NCI-H446 (cell line): ENCODE results near the gene METTL13.

Source experiments
- DNase-seq, 2 experiments: peaks; one replicate each; lab custom pipeline; 2025; lab: John Stamatoyannopoulos, UW

METTL13 gene

GRCh38 chr1:171803045-171803444 lies 21.6 kb downstream of the METTL13 start:
- no peak for DNase-seq

- no peak for DNase-seq
Observed at GRCh38 chr1:171803461-171804022, 22.1 kb downstream of the METTL13 start.

DNA sequence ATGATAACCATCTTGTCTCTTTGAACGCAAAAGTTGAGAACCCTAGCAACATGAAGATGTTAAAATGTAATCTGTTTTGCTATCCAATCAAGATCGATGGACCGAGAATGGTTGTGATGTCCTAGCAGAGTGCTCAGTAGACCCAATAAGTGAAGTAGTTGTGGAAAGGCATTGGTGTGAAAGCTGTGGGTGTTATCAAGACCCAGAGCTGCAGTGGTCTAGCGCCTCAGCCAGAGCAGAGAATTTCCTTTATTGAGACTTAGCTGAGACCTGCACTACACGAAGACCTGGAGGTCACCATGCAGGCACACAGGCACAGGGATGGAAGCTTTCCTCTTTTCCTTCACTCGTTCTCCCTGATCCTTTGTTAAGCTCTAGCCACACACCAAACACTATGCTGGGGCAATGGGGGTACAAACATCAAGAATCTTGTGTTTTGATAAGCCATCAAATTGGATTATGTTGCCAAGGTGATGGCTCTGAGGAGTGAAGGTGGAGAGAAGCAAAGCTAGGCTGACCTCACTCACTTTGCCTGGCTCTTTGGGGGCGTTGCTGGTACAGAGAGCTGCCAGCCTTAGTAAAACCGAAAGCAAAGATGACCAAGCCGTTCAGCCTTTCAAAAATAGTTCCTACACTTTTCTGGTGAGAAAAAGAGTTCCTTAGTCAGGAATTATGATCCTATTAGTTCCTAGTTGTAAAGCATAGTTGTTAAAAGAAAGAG lies 24.1 kb downstream of the METTL13 start:
- no peak for DNase-seq

DNA sequence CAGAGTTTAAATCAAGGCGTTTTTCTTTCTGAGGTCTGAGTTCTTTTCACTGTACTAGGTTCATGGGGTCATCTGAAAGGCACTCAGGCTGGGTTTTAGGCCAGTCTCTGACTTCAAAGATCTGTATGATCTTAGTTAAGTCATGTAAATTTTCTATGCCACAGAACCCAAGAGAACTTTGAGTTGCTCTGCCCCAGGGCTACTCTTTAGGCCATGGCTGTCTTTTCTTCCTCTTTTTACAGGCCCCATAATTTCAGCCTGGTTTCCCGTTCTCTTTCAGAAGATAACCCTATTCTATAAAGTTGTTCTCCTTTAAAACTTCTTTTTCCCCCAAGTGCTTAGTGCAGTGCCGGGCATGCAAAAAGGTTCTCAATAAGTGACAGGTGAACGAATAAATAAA lies 26.1 kb downstream of the METTL13 start:
- no peak for DNase-seq

- DNase-seq, result no peak
Observed at GRCh38 chr1:171809834-171810233, 28.4 kb downstream of the METTL13 start.

DNA sequence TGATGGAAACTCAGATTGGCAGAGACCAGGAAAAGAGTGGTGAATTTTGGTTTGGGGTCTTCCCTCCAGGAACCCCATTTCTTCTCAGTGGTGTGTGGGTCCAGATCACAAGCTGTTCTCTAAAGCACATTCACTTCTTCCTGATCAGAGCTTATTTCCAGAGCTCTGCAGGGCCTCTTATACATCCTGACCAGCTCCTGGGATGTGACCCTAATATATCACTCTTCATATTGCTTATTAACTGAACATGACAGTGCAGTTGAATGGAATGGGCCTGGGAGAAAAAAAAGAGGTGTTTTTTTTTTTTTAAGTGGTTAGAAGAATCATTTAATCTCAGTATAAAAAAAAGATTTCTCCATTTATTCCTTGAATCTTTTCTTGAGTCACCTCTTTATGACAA lies 30.2 kb downstream of the METTL13 start:
- DNase-seq, result no peak

- DNase-seq, result peak in 1 of 2 experiments; percentile 56
Observed at GRCh38 chr1:171814692-171815091, 33.2 kb downstream of the METTL13 start.

GRCh38 chr1:171816300-171816901 lies 34.9 kb downstream of the METTL13 start:
- DNase-seq, result no peak

DNA sequence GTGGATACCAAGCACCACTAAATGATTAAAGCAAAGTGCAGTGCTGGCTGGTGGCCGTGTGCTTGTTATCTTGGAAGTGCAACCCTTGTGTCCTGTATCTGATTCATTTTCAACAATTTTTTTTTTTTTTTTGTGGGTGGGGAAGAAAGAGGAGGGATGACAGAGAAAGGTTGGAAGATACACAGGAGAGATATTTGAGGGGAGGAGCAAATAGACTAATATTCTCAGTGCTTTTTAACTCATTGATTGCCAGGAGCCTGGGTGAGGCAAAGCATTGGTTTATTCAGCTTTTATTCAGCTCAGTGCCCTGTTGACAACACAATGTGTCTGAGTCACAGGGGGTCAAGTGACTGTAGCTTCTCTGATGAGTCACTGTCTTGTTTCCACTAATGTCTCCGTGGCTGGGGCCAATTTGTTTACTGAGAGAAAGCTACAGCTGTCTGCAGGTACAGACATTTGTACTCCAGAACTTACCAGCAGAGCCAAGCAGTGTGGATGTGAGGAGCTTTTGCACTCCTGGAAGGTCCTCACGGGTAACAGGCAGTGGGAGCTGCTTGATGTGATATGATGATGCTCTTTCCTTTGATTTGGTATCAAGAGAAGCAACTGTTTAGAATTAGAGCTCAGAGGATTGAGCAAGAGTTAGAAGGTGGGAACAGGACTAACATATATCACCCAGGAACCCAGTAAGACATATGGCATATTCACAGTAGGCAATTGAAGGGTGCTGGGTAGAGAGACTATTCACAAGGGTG lies 36.2 kb downstream of the METTL13 start:
- peak; percentile 0 to 23 for DNase-seq

- DNase-seq, result no peak
Observed at GRCh38 chr1:171819946-171820345, 38.5 kb downstream of the METTL13 start.

DNA sequence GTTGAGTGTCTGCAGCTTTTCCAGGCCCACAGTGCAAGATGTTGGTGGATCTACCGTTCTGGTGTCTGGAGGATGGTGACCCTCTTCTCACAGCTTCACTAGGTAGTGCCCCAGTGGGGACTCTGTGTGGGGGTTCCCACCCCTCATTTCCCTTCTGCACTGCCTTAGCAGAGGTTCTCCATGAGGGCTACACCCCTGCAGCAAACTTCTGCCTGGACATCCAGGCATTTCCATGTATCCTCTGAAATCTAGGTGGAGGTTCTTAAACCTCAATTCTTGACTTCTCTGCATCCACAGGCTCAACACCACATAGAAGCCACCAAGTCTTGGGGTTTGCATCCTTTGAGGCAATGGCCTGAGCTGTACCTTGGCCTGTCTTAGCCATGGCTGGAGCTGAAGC lies 45.5 kb downstream of the METTL13 start:
- DNase-seq, result no peak

- DNase-seq, result no peak
Observed at GRCh38 chr1:171828794-171829193, 47.3 kb downstream of the METTL13 start.

DNA sequence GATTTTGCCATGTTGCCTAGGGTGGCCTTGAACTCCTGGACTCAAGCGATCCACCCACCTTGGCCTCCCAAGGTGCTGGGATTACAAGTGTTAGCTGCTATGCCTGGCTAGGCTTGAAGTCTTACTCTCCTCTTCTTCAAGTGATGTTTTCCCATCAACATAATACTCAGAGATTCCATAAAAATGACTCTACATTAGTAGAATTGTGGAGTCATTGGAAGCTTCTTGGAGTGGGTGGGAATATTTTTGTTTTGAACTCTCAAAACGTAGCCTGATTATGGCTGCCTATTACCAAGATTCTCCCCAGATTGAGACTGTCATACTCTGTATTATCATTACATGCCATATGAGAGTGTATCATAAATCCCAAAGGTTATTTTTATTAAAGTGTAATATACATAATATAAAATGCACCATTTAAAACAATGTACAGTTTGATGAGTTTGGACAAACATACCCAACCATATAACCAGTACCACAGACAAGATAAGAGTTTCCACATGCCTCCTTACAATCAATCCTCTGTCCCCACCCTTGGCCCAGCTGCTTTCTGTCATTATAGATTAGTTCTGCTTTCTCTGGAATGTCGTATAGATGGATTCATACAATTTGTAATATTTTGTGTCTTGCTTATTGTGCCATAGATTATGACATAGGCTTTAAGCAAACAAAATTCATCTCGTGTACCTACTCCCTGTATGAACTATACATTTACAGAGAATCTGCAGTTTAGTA lies 51.8 kb downstream of the METTL13 start:
- DNase-seq, result no peak

DNA sequence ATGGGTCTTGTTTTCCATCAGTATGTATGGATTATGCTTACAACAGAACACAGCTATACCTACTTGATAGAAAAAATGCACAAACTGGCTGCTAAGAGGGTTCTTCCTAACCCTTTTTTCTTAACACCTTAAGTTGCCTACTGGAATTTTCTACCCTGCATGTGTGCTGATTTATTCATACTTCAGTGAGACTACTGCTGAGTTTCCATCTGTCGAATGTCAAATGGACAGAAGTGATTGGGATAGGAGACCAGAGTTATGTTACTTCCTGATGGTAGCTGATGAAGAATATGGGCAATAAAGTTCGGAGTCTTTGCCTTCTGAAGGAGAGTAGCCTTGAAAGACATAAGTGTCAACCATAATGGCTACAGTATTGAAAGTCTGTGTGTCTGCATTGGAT lies 53.4 kb downstream of the METTL13 start:
- DNase-seq, result no peak

DNA sequence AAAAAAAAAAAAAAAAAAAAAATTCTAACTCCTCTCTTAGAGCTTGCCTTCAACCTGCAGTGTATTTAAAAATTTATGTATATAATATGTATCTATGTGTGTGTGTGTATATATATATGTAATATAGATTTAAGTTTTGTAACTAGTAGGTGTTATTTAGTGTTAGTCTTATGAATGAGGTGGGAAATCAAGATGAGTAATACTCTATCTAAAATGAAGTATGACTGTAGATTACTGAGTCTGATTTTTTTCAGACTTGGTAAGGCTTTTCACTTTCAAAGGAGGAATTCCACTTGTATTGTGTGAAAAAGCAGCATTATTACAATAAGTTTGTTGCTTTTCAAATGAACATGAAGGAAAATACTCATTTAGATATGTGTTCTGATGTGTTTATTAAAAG lies 54.4 kb downstream of the METTL13 start:
- DNase-seq, result no peak

- peak; percentile 63 to 92 for DNase-seq
Observed at GRCh38 chr1:171841050-171841910, 59.8 kb downstream of the METTL13 start, which contains the start of gene DNM3. Gene DNM3 (plus strand): TSS chr1:171841498. CDS start chr1:171841657, 159 bp downstream.

GRCh38 chr1:171841931-171842761 lies 60.7 kb downstream of the METTL13 start:
- DNase-seq, result no peak

GRCh38 chr1:171844381-171844780 lies 62.9 kb downstream of the METTL13 start:
- no peak for DNase-seq

DNA sequence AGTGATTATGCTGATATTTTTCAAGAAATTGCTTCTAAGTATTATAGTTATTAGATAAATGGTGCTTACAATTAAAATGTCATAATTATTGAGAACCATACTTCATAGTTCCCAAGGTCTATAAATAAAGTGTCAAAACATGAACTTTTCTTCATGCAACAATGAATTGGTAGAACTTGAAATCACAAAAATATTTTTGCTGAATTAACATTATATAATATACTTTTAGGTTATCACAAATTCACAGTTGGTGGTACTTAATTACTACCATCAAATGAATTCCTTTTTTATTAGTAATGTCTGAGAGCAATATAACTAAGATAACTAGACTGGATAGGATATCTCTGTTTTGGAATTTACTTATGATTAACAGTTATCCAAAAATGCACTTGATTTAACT lies 64.5 kb downstream of the METTL13 start:
- DNase-seq, result no peak
